LoVo (cell line): Measurements from ENCODE around the gene HS6ST2.

ENCODE experiments used
- DNase-seq: peaks from one replicate; pipeline ENCODE4 v3.0.0-alpha.2; 2016; ENCODE audit warnings: low spot score

HS6ST2 gene

DNA sequence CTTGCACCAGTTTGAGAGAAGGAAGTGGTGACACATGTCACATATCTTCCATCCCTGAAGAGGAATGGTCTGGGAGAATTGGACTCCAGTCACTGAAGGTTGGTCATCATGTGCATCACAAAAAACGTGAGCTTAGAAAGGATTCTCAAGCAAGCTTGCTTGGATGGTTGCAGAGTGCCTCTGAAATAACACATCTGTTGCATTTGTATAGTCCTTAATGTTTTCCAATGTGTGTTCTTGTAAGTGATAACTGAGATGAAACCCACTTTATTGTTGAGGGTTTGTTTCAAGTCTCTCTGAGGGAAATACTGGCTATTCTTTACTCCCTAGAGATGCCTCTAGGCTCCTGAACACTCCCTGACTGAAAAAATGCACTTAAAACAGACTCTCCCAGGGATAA lies 285.1 kb downstream of the HS6ST2 start:
- DNase-seq: no peak

DNA sequence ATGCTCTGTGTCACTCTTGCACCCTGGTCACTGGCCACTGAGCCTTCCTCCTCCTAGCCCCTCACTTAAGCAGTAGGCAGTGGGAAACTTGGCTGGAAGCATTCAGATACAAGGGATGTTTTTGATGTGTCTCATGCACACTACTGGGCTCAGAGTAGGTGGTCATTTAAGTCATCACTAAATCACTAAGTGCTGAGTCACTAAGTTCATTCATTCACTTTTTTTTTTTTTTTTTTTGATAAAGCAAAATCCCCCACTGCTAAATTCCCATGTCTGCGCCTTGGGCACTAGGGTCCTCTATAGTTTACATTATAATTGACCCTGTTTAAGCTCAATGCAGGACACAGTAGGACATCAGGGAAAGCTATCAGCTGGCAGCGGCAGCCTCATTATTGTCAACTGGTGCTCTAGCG lies 287.2 kb downstream of the HS6ST2 start:
- DNase-seq: no peak

DNA sequence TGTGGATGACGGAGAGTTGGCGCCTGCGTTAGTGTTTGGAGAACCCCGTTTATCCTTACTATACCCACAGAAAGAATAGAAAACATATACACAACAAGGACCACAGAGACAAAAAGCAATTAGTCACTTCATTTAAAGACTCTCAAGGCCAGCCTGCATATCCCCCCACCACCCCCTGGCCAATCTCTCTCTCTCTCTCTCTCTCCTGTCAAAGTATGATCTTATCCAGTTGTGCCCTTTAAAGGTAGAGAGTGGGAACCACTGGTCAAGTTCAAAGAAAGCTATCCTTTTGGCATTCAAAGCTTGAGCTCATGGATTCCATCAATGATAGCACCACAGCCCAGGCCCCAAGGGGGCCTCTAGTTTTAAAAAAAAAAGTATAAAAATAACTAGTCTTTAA lies 289.3 kb downstream of the HS6ST2 start:
- DNase-seq: no peak

DNA sequence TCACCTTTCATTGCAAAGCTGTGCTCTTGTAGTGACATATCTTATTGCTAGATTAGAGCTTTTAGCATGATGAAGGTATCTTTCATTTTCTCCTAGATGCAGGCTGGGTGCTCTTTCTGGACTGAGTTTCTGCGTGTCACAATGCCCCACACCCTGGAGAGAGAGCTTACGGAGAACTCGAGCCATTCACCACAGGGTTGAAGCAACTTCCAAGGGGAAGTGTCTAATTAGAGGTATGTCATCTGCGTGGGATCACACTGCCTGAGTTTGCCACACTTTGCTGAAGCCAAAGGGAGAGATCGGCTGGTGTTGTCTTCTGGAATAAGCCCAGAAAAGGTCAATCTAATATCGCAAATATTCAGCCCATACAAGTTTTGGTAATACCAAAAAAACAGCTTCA lies 290.3 kb downstream of the HS6ST2 start:
- no peak for DNase-seq

DNA sequence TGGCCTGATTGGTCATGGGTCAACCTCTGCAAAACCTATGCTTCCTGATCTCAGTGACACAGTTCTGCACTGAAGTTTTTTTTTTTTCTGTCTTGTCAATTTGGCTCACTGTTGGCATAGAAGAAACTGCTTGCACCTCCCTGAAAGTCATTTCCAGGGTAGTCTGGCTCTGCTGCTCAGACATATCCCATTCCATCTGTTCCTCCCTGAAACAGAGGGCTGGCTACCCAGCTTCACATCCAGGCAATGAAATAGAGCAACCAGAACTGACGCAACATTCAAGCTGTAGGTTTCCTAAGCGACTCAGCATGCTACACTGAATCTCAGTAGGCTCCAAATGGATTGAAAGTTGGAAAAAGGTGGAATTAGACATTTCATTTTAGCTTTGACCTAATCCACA lies 292.8 kb downstream of the HS6ST2 start:
- no peak for DNase-seq

DNA sequence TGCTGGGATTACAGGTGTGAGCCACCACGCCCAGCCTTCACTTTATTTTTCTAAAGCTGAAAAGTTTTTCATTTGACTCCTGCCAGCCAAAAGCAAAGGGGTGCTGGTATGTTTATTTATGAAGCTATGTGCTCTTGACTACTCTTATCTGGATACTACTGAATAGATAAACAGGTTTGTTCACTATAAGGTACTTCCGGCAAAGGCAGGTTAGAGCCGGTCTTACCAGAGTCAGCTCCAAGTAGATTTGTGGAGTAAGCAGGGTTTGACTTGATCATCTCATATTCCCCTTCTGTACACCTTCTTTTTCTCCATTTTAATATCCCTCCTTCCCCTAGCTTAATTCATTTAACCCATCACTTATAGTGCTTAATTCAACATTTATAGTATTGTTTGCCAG lies 294.2 kb downstream of the HS6ST2 start:
- DNase-seq: no peak

DNA sequence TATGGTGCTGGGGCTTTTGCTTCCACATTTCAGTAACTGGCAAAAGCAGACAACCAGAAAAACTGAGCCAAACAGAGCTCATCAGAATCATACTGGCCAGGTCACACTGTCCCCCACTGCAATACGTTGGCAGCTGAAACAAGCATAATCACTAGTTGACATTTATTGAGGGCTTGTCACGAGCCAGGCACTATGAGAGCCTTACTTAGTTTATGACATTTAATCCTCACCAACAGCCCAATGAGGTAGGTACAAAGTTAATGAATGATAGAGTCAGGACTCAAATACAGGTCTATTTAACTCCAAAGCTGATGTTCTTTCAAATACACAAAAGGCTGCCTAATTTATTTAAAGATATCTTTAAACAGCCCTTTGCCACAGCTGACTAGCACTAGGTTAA lies 295.6 kb downstream of the HS6ST2 start:
- DNase-seq: no peak

DNA sequence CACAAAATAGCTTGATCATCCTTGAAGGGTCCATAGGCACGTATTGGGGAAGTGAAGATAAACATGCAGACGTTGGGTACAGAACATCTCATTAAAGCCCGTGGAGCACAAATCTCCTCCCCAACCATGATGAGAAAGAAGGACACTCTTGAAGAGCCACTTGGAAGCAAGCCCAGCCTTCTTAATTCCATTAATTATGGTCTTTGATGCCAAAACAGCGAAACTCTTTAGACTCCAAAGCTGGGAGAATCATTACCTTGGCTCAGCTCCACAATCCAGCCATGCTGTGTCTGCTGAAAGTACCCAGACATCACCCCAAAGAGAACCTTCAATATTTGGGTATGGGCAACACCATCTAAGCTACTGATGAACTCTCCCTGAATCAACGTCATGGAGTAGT lies 300.6 kb downstream of the HS6ST2 start:
- no peak for DNase-seq

DNA sequence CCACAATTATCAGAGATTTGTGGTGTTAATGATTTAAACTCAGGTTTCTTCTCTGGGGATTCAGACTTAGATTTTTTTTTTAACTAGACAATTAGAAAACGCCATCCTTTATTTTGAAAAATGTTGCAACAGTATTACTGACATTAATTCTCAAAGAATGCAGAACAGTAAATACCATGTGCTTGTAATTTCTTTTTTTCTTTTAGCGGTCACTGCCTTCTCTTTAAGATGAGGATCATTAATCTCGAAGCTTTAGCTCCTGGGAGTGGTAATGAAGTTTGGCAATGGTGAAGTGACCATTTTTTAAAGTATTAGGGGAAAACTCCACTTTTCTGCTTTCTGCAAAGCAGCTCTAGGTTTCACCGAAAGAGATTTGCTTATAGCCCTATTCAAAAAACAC lies 305.6 kb downstream of the HS6ST2 start:
- DNase-seq: no peak

DNA sequence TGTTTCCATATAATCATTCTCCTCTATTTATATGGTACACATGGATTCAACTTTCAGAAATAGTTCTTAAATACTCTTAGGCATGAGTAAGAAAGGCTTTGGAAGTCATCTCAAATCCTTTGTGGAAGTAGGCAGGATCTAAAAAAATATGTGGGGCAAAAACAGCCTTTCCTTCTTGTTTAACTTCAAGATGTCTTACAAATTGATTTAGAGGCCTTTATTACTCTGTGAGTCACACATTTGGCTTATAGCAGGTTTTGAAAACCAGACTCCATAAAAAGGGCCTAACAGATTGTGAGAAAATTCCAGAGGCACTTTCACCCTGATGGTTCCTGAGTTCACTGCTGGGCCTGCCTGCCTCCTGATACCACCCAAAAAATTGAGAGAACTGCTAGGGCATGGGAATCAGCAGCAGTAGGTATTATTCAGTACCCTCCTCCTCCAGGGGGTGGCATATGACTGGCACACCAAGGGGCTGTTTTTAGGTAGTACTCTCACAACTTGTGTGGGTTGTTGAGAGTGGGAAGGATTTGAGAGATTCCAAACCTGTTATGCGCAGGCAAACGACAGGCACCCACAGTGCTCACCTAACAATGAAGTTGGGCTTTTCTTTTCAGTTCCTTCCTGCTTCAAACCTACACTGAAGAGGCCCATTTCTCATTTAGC lies 306.9 kb downstream of the HS6ST2 start:
- no peak for DNase-seq

DNA sequence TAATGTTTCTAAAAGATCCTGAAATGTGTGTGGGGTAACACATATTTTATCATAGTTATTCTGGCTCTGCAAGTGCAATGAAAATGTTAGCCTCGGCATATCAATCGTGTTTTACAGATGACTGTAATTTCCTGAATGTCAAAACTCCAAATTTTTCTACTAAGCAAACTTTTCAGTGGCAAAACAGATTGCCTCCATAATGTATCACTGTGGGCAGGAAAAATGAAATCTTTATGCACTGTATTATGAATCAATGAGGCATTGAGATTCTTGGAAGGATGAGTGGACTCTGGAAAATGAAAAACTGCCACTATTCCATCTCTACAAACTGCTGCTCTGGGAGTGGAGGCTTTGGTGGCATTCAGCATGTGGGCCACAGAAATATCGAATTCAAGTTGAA lies 309.5 kb downstream of the HS6ST2 start:
- DNase-seq: no peak

DNA sequence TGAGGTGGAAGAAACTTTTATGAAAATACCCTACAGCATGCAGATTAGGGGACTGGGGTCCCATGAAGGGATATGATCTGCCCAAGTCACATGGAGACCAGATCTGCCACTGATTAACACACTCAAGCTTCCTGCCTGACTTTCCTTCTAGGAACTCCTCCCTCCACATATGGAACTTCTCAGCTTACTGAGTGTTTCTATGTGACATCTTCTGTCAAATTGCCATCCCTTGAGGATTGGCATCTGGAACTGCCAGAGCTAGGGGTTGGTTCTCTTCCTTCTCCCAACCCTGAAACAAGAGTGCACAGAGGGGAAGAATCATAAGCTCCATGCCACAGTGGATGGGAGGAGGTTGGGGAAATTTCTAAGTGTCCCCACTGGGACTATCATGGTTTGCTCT lies 319.0 kb downstream of the HS6ST2 start:
- no peak for DNase-seq

DNA sequence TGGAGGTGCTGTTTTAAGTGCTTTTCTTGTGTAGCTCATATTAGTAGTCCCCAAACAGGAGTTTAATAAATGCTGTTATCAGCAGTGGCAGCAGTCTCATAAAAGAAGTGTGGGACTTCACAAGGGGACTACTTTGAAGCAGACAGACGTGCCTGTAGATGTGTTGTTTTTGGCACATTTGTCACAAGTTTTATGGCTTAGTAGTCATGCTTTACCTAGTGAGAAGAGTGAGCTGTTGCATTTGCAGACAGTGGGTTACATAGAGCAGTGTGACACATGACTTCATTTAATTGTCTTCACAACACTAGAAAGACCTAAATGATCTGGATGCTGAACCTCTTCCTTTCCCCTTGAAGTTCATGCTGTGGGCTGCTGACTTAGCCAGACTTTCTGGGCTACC lies 320.1 kb downstream of the HS6ST2 start:
- DNase-seq: no peak

DNA sequence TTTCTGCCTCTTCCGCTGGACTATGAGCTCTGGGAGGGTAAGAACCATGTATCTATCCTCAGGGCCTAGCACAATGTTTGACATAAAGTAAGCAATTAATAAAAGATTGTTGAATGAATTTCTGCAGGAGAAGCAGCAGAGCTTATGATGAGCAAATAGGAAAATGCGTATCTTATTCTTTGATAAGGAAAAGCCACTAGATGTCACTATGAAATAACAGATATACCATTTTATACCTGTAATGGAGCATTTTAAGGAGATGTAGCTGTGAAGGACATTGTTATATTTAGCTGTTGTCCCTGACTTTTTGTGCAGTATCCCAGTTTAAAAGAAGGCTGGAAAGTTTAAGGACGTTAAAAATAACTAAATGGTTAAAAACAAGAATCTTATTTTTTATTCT lies 322.3 kb downstream of the HS6ST2 start:
- DNase-seq: no peak

DNA sequence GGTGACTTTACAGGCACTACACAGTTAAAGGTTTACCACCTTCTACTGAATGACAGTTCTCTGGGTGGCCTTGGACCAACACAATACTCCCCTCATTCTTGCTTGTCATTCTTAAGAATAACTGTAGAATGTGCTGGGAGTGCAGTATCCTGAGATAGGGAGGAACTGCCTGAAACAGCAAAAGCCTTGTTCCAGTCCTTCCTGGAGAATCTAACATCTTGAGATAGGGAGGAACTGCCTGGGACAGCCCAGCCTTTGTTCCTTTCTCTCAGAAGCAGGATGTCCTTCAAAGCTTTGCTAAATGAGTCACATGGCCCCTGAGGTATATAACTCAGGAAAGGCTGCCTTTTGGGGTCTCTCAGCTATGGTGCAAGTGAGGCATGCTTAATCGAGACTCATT lies 323.9 kb downstream of the HS6ST2 start:
- DNase-seq: no peak

DNA sequence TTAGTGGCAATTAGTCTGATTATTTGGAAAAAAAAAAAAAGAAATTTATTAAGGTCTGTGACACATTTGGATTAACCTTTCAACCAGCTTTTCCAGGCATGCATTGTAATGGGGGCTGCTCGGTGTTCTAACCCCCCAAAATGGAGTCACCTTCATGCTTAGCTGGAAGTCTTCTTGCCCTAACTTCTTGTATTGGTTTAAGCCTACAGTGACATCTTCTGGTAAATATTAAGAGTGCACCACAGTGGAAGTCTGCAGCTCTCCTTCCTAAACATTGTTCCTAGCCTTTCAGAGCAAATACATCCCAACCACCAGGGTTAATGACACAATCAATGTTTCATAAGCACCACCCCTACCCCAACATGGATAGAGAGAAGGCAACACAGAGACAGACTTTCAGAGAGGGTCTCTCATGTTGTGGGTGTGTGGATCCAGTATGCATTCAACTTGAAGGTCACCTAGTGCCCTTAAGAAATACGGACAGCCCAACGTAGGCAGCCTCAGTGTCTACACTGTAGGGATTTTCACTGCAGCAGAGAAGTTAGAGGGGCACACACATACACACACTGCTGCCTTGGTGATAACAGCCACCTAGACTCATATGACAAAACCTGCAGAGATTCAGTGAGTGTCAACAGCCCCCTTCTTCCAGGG lies 326.7 kb downstream of the HS6ST2 start:
- DNase-seq: no peak

DNA sequence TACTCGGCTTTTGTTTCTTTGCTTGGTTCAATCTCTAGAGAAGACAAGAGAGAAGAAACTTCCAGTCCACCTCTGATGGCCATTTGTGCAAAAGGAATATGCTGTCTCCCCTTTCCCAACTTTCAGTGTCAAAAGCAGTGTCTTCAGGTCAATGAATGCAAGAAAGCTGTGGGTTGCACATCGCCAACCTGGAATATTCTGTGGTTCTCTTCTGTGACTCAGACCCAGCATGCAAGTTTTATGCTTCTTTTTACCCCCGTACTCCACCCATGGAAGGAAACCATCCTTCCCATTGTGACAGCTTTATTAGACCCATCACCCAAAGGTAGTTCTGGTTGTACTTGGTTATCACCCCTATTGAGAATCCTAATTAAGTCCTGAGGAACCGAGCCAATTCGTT lies 334.0 kb downstream of the HS6ST2 start:
- no peak for DNase-seq

DNA sequence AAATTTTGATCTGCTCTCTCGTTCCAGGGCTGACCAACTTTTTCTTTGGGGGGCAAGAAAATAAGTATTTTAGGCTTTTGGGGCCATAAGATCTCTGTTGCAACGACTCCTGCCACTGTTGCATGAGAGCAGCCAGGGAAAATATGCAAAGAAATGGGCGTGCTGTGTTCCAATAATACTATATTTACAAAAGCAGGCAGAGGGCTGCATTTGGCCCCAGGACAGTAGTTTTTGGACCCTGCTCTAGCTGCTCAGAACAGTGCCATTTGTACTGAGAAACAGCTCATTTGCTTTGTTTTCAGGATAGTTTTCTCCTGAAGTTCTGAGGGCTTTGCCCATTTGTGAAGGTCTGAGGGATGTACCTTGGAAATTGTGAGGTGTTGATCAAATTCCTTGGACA lies 334.5 kb downstream of the HS6ST2 start:
- no peak for DNase-seq

DNA sequence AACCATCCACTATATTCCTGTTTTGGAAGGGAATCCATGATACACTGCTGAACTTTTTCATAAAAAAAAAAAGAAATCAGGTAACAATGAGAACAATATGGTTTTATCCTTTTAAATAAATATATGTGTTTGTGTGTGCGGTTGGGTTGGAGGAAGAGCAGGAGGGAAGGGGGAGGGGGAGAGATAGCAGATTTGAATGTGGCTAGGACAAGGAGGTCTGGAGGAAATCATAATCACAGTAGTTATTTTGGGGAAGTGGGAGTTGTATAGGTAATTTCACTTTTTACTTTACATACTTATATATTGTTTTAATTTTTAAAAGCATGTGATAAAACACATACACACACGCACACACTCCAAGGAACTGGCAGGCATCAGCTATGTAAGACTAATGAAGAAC lies 335.1 kb downstream of the HS6ST2 start:
- no peak for DNase-seq

DNA sequence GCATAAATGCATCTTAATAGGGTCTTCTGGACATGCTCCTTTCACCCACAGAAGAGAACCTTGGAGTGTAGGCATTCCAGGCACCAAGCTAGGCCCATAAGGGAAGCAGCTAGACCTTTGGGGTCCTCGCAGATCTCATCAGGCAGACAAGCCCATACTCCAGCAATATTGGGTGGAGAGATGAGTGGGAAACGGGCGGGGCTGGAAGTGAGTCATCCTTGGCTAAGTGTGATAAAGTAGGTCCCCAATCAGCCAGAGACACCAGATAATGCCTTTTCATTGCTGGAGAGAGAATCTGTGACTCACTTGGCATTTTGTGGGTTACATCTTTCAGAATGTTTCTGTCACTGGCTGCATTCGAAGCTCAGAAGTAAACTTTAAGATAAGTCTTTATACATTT lies 336.3 kb downstream of the HS6ST2 start:
- DNase-seq: peak; percentile 8

DNA sequence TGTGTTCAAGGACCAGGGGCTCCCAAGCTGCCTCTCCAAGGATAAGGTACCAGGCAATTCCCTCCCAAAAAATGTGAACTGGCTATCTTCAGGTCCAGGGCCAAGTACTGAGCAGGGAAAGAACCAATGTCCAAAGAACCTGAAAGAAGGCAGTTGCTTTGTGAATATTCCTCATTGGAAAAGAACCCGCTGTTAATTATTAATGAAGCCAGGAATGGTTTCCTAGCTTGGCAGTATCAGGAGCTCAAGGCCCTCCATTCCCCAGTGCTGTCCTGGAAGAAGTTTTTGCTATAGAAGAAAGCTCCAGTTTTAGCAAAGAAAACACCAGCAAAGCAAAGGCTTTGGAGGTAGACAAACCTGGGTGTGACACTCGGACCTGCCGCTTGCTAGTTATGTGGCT lies 339.6 kb downstream of the HS6ST2 start:
- DNase-seq: no peak

DNA sequence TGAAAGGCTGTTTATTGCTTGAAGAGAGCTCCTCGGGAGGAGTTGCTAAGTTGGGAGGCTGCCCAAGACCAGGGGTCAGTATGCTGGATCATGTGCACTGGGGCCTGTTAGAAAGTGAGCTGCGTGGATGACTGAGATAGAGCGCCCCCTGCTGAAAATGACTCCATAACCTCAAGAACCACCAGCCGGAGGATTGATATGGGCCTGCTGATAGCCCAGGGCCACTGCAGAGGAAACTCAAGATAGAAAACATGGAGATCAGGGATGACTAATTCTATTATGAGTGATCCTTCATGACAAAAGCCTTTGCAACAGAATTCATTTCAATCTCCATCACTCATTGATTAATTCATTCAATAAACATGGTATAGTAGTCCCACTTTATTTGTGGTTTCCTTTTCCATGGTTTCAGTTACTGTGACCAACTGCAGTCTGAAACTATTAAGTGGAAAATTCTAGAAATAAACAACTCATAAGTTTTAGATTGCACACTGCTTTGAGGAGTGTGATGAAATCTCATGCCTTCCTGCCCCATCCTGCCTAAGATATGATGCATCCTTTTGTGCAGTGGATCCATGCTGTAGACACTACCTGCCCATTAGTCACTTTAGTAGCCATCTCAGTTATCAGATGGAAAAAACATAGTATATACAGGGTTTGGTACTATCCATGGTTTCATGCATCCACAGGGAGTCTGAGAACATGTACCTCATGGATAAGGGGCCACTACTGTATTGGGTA lies 342.9 kb downstream of the HS6ST2 start:
- no peak for DNase-seq

DNA sequence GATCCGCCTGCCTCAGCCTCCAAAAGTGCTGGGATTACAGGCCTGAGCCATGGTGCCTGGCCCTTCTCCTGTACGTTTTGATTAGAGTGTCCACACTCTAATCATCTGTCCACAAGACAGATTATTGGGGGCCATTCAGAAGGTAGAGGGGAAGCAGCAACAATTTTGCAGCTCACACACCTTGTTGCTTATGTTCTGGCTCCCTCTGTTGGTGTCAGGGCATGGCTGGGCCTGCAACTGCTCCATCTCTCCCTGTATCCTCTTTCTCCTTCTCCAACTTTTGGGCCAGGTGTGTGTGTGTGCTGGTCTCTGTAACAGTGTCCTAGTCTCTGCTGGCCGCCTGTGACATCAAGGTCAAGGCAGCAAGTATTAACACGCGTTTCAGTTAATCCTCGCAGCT lies 344.1 kb downstream of the HS6ST2 start:
- no peak for DNase-seq

DNA sequence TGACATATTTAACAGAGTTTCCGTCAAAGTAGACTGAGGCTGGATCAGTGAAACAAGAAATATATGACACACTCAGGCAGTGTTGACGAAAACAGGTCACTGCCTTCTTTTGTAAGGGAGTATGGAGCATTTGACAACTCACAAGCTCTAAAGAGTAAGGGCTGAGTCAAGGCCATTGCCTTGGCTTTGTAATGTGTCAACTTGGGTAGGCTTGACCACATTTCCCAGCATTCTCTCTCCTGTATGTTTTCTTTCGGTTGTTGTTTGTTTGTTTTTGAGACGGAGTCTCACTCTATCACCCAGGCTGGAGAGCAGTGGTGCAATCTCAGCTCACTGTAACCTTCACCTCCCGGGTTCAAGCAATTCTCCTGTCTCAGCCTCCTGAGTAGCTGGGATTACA lies 344.6 kb downstream of the HS6ST2 start:
- DNase-seq: no peak
